Measurements from ENCODE around the gene NRDC. TPM values are rescaled to one million over a fixed set of nuclear protein-coding genes. Genes with fewer than 3 reads are reported as not detected.
"Not testable (repeated sequence)": the region's sequence is repeated elsewhere in the genome, so short reads cannot be mapped to it uniquely, and the experiment has no call there.

Gene NRDC
- total and polyA plus RNA-seq, 4 donors = 47.7 to 115 (median 96.1) TPM

GRCh38 chr1:51875291-51875772 is 3.2 kb downstream of the NRDC start:
- no peak for ATAC-seq (ENCODE audit: low FRiP score)

GRCh38 chr1:51873270-51873669 is 5.3 kb downstream of the NRDC start:
- H3K9me3 ChIP-seq (ENCODE audit: control insufficient read depth, low read length); intact Hi-C loops (cut with DNase I); DNase-seq; ATAC-seq (ENCODE audit: low FRiP score); H3K4me3 ChIP-seq (ENCODE audit: low read length in 2 of 2); H3K4me1 ChIP-seq (ENCODE audit: control insufficient read depth in 1 of 2, insufficient read depth in 2 of 2, low read length in 2 of 2); H3K27me3 ChIP-seq (ENCODE audit: control insufficient read depth in 1 of 2, insufficient read depth in 2 of 2, low read length in 1 of 2); H3K36me3 ChIP-seq (ENCODE audit: control insufficient read depth in 1 of 2, insufficient read depth in 2 of 2, low read length in 1 of 2); H3K27ac ChIP-seq (ENCODE audit: low read depth in 1 of 2, low read length in 2 of 2): not testable (repeated sequence)
- WGBS, 2 donors = 98 to 100% methylated on average over 1 of the region's 1 CpG

More at GRCh38 chr1:51875291-51875772, 3.2 kb downstream of the NRDC start:
- Histone ChIP-seq H3K27me3 (ENCODE audit: control insufficient read depth in 1 of 2, insufficient read depth in 2 of 2, low read length in 1 of 2) (no peaks in the 10 kb centered on the region), H3K27ac (ENCODE audit: low read depth in 1 of 2, low read length in 2 of 2) (no peak overlapping the region), H3K4me1 (ENCODE audit: control insufficient read depth in 1 of 2, insufficient read depth in 2 of 2, low read length in 2 of 2) (peaks cover 0 to 5% of the 10 kb centered on the region in 2 donors), H3K4me3 (ENCODE audit: low read length in 2 of 2) (no peak overlapping the region), H3K36me3 (ENCODE audit: control insufficient read depth in 1 of 2, insufficient read depth in 2 of 2, low read length in 1 of 2) (no peaks in the 10 kb centered on the region), H3K9me3 (ENCODE audit: control insufficient read depth, low read length) (no peaks in the 10 kb centered on the region)
- DNase-seq = no peak
- 74 to 78% methylated on average over 6 of the region's 6 CpGs for WGBS, 2 donors
- intact Hi-C loops (cut with DNase I) = no loop called here

- H3K27ac ChIP-seq (ENCODE audit: low read depth in 1 of 2, low read length in 2 of 2) = no peak overlapping the region
- no peaks in the 10 kb centered on the region for H3K27me3 ChIP-seq (ENCODE audit: control insufficient read depth in 1 of 2, insufficient read depth in 2 of 2, low read length in 1 of 2)
- H3K4me3 ChIP-seq (ENCODE audit: low read length in 2 of 2) = no peak overlapping the region
- intact Hi-C loops (cut with DNase I) = no loop called here
- H3K36me3 ChIP-seq (ENCODE audit: control insufficient read depth in 1 of 2, insufficient read depth in 2 of 2, low read length in 1 of 2) = no peaks in the 10 kb centered on the region
- DNase-seq (no peak), ATAC-seq (ENCODE audit: low FRiP score) (no peak)
- WGBS, 2 donors = 89 to 94% methylated on average over 6 of the region's 6 CpGs
- H3K4me1 ChIP-seq (ENCODE audit: control insufficient read depth in 1 of 2, insufficient read depth in 2 of 2, low read length in 2 of 2) = no peaks in the 10 kb centered on the region
- no peaks in the 10 kb centered on the region for H3K9me3 ChIP-seq (ENCODE audit: control insufficient read depth, low read length)
These were observed 7.1 kb downstream of the NRDC start for GRCh38 chr1:51871351-51871975.

- no peak for ATAC-seq (ENCODE audit: low FRiP score)
- Histone ChIP-seq H3K4me1 (ENCODE audit: control insufficient read depth in 1 of 2, insufficient read depth in 2 of 2, low read length in 2 of 2) (no peaks in the 10 kb centered on the region), H3K4me3 (ENCODE audit: low read length in 2 of 2) (no peak overlapping the region), H3K9me3 (ENCODE audit: control insufficient read depth, low read length) (no peaks in the 10 kb centered on the region), H3K27ac (ENCODE audit: low read depth in 1 of 2, low read length in 2 of 2) (no peak overlapping the region), H3K27me3 (ENCODE audit: control insufficient read depth in 1 of 2, insufficient read depth in 2 of 2, low read length in 1 of 2) (no peaks in the 10 kb centered on the region), H3K36me3 (ENCODE audit: control insufficient read depth in 1 of 2, insufficient read depth in 2 of 2, low read length in 1 of 2) (no peaks in the 10 kb centered on the region)
- no peak for DNase-seq
- 85 to 89% methylated on average over 7 of the region's 7 CpGs for WGBS, 2 donors
- intact Hi-C loops (cut with DNase I) = no loop called here
These were observed 7.8 kb downstream of the NRDC start for GRCh38 chr1:51870603-51871350.

GRCh38 chr1:51867479-51868232 is 10.9 kb downstream of the NRDC start:
- Histone ChIP-seq H3K4me1 (ENCODE audit: control insufficient read depth in 1 of 2, insufficient read depth in 2 of 2, low read length in 2 of 2) (no peaks in the 10 kb centered on the region), H3K27me3 (ENCODE audit: control insufficient read depth in 1 of 2, insufficient read depth in 2 of 2, low read length in 1 of 2) (no peaks in the 10 kb centered on the region), H3K27ac (ENCODE audit: low read depth in 1 of 2, low read length in 2 of 2) (no peak overlapping the region), H3K9me3 (ENCODE audit: control insufficient read depth, low read length) (no peaks in the 10 kb centered on the region), H3K4me3 (ENCODE audit: low read length in 2 of 2) (no peak overlapping the region), H3K36me3 (ENCODE audit: control insufficient read depth in 1 of 2, insufficient read depth in 2 of 2, low read length in 1 of 2) (no peaks in the 10 kb centered on the region)
- 83 to 92% methylated on average over 4 of the region's 4 CpGs for WGBS, 2 donors
- DNase-seq (no peak), ATAC-seq (ENCODE audit: low FRiP score) (no peak)
- intact Hi-C loops (cut with DNase I) = no loop called here

GRCh38 chr1:51863384-51863783 is 15.1 kb downstream of the NRDC start:
- Histone ChIP-seq H3K36me3 (ENCODE audit: control insufficient read depth in 1 of 2, insufficient read depth in 2 of 2, low read length in 1 of 2) (no peaks in the 10 kb centered on the region), H3K9me3 (ENCODE audit: control insufficient read depth, low read length) (no peaks in the 10 kb centered on the region), H3K4me3 (ENCODE audit: low read length in 2 of 2) (no peak overlapping the region), H3K27me3 (ENCODE audit: control insufficient read depth in 1 of 2, insufficient read depth in 2 of 2, low read length in 1 of 2) (no peaks in the 10 kb centered on the region), H3K4me1 (ENCODE audit: control insufficient read depth in 1 of 2, insufficient read depth in 2 of 2, low read length in 2 of 2) (no peaks in the 10 kb centered on the region), H3K27ac (ENCODE audit: low read depth in 1 of 2, low read length in 2 of 2) (no peak overlapping the region)
- DNase-seq (no peak), ATAC-seq (ENCODE audit: low FRiP score) (no peak)
- 86 to 89% methylated on average over 2 of the region's 2 CpGs for WGBS, 2 donors
- intact Hi-C loops (cut with DNase I) = no loop called here

GRCh38 chr1:51861669-51862068 is 16.9 kb downstream of the NRDC start:
- no peak overlapping the region for H3K4me3 ChIP-seq (ENCODE audit: low read length in 2 of 2)
- WGBS, 2 donors = 96% methylated on average over 5 of the region's 5 CpGs
- H3K36me3 ChIP-seq (ENCODE audit: control insufficient read depth in 1 of 2, insufficient read depth in 2 of 2, low read length in 1 of 2) = peaks cover 0 to 2% of the 10 kb centered on the region in 2 donors
- no peak for DNase-seq
- H3K9me3 ChIP-seq (ENCODE audit: control insufficient read depth, low read length) = no peaks in the 10 kb centered on the region
- ATAC-seq (ENCODE audit: low FRiP score) = no peak
- intact Hi-C loops (cut with DNase I) = no loop called here
- H3K4me1 ChIP-seq (ENCODE audit: control insufficient read depth in 1 of 2, insufficient read depth in 2 of 2, low read length in 2 of 2) = no peaks in the 10 kb centered on the region
- no peak overlapping the region for H3K27ac ChIP-seq (ENCODE audit: low read depth in 1 of 2, low read length in 2 of 2)
- no peaks in the 10 kb centered on the region for H3K27me3 ChIP-seq (ENCODE audit: control insufficient read depth in 1 of 2, insufficient read depth in 2 of 2, low read length in 1 of 2)

- Histone ChIP-seq H3K36me3 (ENCODE audit: control insufficient read depth in 1 of 2, insufficient read depth in 2 of 2, low read length in 1 of 2) (peaks cover 0 to 2% of the 10 kb centered on the region in 2 donors), H3K27ac (ENCODE audit: low read depth in 1 of 2, low read length in 2 of 2) (no peak overlapping the region), H3K9me3 (ENCODE audit: control insufficient read depth, low read length) (no peaks in the 10 kb centered on the region), H3K4me1 (ENCODE audit: control insufficient read depth in 1 of 2, insufficient read depth in 2 of 2, low read length in 2 of 2) (no peaks in the 10 kb centered on the region), H3K27me3 (ENCODE audit: control insufficient read depth in 1 of 2, insufficient read depth in 2 of 2, low read length in 1 of 2) (no peaks in the 10 kb centered on the region), H3K4me3 (ENCODE audit: low read length in 2 of 2) (no peak overlapping the region)
- intact Hi-C loops (cut with DNase I) = no loop called here
- ATAC-seq (ENCODE audit: low FRiP score) (no peak), DNase-seq (no peak)
- 74 to 79% methylated on average over 2 of the region's 2 CpGs for WGBS, 2 donors
These were observed 18.8 kb downstream of the NRDC start for GRCh38 chr1:51859735-51860134.
